Testis (tissue), 2 donors: ENCODE results near the gene ABL1.

Experiments
- POLR2A ChIP-seq: fragments of 450-650 bp; IDR thresholded peaks from one replicate; pipeline ENCODE4 v1.6.1; 2017; ENCODE audit warnings: antibody characterized with exemption, mild to moderate bottlenecking, moderate library complexity
- TF ChIP-seq, protein P1 (sequence below), 3 experiments: fragments of 450-650 bp in 2 of 3; fragments of 200-600 bp in 1 of 3; sonication (generic) in 1 of 3; IDR thresholded peaks; one replicate each; pipeline ENCODE4 v1.5.1; 2016 to 2019; ENCODE audit warnings: antibody characterized with exemption in 3 of 3, mild to moderate bottlenecking in 2 of 3, moderate library complexity in 1 of 3

DNA sequence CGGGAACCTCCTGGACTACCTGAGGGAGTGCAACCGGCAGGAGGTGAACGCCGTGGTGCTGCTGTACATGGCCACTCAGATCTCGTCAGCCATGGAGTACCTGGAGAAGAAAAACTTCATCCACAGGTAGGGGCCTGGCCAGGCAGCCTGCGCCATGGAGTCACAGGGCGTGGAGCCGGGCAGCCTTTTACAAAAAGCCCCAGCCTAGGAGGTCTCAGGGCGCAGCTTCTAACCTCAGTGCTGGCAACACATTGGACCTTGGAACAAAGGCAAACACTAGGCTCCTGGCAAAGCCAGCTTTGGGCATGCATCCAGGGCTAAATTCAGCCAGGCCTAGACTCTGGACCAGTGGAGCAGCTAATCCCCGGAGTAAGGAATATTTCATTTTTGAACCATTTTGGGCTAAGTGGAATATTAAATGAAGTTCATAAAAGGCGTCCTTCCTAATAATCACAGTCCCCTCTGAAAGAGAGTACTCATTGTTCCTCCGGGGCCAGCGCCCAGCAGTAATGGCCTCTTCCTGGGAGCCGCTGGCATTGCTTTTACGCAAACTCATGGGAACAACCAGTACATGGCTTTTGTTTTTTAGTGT, 38.0 kb downstream of the ABL1 start:
- TF ChIP-seq, protein P1, sequence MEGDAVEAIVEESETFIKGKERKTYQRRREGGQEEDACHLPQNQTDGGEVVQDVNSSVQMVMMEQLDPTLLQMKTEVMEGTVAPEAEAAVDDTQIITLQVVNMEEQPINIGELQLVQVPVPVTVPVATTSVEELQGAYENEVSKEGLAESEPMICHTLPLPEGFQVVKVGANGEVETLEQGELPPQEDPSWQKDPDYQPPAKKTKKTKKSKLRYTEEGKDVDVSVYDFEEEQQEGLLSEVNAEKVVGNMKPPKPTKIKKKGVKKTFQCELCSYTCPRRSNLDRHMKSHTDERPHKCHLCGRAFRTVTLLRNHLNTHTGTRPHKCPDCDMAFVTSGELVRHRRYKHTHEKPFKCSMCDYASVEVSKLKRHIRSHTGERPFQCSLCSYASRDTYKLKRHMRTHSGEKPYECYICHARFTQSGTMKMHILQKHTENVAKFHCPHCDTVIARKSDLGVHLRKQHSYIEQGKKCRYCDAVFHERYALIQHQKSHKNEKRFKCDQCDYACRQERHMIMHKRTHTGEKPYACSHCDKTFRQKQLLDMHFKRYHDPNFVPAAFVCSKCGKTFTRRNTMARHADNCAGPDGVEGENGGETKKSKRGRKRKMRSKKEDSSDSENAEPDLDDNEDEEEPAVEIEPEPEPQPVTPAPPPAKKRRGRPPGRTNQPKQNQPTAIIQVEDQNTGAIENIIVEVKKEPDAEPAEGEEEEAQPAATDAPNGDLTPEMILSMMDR (IDR thresholded peaks at IDR 0.05): no peak
- no peak for TF ChIP-seq POLR2A
